ENCODE measurements around the gene MT1M. TPM values are rescaled to one million over a fixed set of nuclear protein-coding genes. Genes with fewer than 3 reads are reported as not detected.
A peak's percentile ranks its signal among the peaks of the same experiment; 100 is the strongest.

MT1M gene
- total RNA-seq, 1 donor from 2014 or later, result not detected

DNA sequence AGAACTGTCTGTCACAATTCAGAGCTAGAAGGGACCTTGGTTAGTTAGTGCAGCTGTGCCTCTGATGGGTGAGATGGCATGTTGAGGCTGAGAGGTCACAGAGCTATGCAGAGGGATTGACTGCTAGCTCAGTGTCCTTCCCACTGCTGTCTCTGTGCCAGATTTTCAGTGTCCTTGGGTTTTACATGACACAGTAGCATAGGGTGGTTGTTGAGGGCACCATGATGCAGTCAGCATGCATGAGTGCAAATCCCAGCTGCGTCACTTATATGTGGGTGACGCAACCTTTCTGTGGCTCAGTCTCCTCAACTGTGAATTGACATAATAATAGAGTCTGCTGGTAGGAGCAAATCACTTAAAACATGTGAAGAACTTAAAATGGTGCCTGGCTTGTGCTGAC is 8.7 kb downstream of the MT1M start:
- peaks cover 23% of the 10 kb centered on the region for H3K4me1 Mint-ChIP-seq
- CTCF ChIA-PET, result no interaction called here
- ATAC-seq (ENCODE audit: low read depth) (no peak), DNase-seq (no peak)
- H3K27ac Mint-ChIP-seq, result no peak overlapping the region
- H3K36me3 Mint-ChIP-seq (ENCODE audit: low read depth), result no peaks in the 10 kb centered on the region
- H3K27me3 Mint-ChIP-seq, result peaks cover 69% of the 10 kb centered on the region
- intact Hi-C loops (cut with micrococcal nuclease), result loop anchor here (5.0 kb wide), 1 partner anchor 41 kb away; the partner anchor contains the start of gene MT1X
- H3K4me3 Mint-ChIP-seq, result no peak overlapping the region
- TF ChIP-seq, protein P1, sequence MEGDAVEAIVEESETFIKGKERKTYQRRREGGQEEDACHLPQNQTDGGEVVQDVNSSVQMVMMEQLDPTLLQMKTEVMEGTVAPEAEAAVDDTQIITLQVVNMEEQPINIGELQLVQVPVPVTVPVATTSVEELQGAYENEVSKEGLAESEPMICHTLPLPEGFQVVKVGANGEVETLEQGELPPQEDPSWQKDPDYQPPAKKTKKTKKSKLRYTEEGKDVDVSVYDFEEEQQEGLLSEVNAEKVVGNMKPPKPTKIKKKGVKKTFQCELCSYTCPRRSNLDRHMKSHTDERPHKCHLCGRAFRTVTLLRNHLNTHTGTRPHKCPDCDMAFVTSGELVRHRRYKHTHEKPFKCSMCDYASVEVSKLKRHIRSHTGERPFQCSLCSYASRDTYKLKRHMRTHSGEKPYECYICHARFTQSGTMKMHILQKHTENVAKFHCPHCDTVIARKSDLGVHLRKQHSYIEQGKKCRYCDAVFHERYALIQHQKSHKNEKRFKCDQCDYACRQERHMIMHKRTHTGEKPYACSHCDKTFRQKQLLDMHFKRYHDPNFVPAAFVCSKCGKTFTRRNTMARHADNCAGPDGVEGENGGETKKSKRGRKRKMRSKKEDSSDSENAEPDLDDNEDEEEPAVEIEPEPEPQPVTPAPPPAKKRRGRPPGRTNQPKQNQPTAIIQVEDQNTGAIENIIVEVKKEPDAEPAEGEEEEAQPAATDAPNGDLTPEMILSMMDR (IDR thresholded peaks at IDR 0.05), result no peak
- POLR2A ChIA-PET, result interaction anchor here (2.4 kb wide), 1 partner anchor 11 kb away, joined by 5 read pairs; no protein-coding TSS in a partner anchor
- no peaks in the 10 kb centered on the region for H3K9me3 Mint-ChIP-seq

DNA sequence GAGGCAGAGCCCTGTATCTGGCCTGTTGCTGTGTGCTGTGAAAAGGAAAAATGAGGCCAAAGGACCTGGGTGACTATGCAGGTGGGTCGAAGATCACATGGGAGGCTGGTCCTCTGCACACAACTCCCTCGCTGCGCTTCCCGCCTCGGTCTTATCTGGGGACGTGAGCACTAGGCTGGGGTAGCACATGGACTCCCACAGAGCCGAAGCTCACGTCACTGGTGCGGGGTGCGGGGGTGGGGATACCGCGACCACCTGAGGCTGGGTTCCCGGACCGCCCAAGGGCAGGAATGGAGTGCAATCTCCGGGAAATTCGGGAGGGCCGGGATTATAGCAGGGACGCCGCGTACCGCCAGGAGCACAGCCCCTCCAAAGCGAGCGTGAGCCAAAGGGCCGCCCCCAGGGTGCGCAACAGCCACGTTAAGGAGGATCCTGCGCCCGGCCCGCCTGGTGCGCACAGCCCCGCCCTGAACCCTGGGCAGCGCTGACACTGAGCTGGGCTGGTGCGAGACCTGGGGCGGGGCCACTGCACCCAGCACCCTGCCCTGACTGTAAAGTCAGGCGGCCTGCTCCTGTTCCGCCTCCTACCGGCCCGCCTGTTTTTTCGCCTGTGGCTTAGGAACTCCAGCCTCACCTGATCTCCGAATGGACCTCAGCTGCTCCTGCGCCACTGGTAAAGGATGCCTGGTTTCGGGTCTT is 10.8 kb downstream of the MT1M start:
- no peaks in the 10 kb centered on the region for H3K36me3 Mint-ChIP-seq (ENCODE audit: low read depth)
- TF ChIP-seq, protein P1 (IDR thresholded peaks at IDR 0.05), result no peak
- peak; percentile 99 for ATAC-seq (ENCODE audit: low read depth)
- H3K27ac Mint-ChIP-seq, result no peak overlapping the region
- intact Hi-C loops (cut with micrococcal nuclease), result loop anchor here (1.0 to 5.0 kb wide), 5 partner anchors 13 to 129 kb away; partner anchors contain the start of genes MT1F, MT1X and MT2A
- H3K4me3 Mint-ChIP-seq, result peak overlapping the region; percentile 59
- peaks cover 64% of the 10 kb centered on the region for H3K27me3 Mint-ChIP-seq
- peaks cover 18% of the 10 kb centered on the region for H3K4me1 Mint-ChIP-seq
- POLR2A ChIA-PET, result interaction anchor here (0.9 to 1.0 kb wide), 2 partner anchors 14 to 18 kb away, joined by 3 to 4 read pairs; partner anchors contain the start of genes MT1E and MT1F
- H3K9me3 Mint-ChIP-seq, result no peaks in the 10 kb centered on the region
- CTCF ChIA-PET, result interaction anchor here (0.8 to 1.6 kb wide), 6 partner anchors 13 to 67 kb away, joined by 3 to 6 read pairs (median 3); no protein-coding TSS in a partner anchor
- peak; percentile 42 for DNase-seq

DNA sequence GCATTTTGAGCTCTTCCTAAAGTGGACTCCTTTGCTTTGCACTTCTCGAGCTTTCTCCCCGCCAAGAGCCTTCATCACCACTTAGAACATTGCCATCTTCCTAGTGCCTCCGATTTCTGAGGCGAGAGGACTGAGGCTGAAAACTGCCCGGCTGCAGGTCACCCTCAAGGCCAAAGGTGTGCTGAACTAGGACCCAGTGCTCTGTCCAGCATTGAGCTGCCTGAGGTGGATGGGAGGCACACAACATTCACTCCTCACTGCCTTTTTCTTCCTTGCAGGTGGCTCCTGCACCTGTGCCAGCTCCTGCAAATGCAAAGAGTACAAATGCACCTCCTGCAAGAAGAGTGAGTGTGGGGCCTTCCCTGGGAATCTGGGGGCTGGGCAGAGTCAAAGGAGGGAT is 11.4 kb downstream of the MT1M start:
- TF ChIP-seq, protein P1 (IDR thresholded peaks at IDR 0.05), result no peak
- POLR2A ChIA-PET, result interaction anchor here (1.0 kb wide), 1 partner anchor 14 kb away, joined by 4 read pairs; the partner anchor contains the start of gene MT1F
- Mint-ChIP-seq H3K27me3 (peaks cover 64% of the 10 kb centered on the region), H3K27ac (no peak overlapping the region), H3K9me3 (no peaks in the 10 kb centered on the region), H3K36me3 (ENCODE audit: low read depth) (no peaks in the 10 kb centered on the region), H3K4me3 (peak overlapping the region; percentile 46), H3K4me1 (peaks cover 18% of the 10 kb centered on the region)
- ATAC-seq (ENCODE audit: low read depth) (no peak), DNase-seq (no peak)
- intact Hi-C loops (cut with micrococcal nuclease), result loop anchor here (1.0 to 5.0 kb wide), 5 partner anchors 13 to 130 kb away; partner anchors contain the start of genes MT1F, MT1X and MT2A
- CTCF ChIA-PET, result interaction anchor here (0.8 to 1.6 kb wide), 6 partner anchors 13 to 67 kb away, joined by 3 to 6 read pairs (median 3); no protein-coding TSS in a partner anchor

DNA sequence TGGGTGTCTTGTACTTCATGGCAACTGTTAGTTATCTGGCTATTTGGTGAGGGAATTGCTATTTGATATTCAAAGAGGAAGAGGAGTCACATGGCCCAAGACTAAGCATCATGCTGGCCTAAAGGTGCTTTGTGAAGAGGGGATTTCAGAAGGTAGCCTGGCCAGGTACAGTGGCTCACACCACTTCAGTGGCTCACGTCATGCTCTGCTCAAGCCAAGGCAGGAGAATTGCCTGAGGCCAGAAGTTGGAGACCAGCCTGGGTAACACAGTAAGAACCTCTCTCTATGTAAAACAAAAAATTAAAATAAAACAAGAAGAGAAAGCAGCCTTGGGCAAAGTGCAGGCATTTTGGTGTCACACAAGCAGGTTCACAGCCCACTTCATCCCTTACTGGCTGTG is 12.9 kb downstream of the MT1M start:
- ChIA-PET POLR2A (no interaction called here), CTCF (no interaction called here)
- Mint-ChIP-seq H3K36me3 (ENCODE audit: low read depth) (no peaks in the 10 kb centered on the region), H3K4me1 (peaks cover 18% of the 10 kb centered on the region), H3K27me3 (peaks cover 55% of the 10 kb centered on the region), H3K27ac (no peak overlapping the region), H3K4me3 (no peak overlapping the region), H3K9me3 (no peaks in the 10 kb centered on the region)
- ATAC-seq (ENCODE audit: low read depth), result no peak
- no peak for DNase-seq
- intact Hi-C loops (cut with micrococcal nuclease), result no loop called here
- TF ChIP-seq, protein P1 (IDR thresholded peaks at IDR 0.05), result no peak

DNA sequence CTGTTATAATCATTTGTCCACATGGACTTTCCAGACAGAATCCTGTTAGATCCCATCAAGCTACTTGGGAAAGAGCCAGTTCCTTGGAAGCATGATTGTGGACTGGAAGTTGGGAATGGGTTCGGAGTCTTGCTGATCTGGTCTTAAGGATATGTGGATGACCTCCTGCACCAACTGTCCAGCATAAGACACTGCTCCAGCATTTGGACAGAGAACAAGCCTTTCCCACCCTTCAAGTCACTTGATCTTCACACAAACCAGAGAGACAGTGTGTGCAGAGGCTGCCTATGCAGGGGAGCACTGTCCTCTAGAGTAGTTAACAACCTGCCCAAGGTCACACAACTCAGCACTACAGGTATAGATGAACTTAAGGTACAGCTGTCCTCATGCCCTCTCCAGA is 13.4 kb downstream of the MT1M start:
- no peaks in the 10 kb centered on the region for H3K9me3 Mint-ChIP-seq
- no peaks in the 10 kb centered on the region for H3K36me3 Mint-ChIP-seq (ENCODE audit: low read depth)
- intact Hi-C loops (cut with micrococcal nuclease), result no loop called here
- TF ChIP-seq, protein P1 (IDR thresholded peaks at IDR 0.05), result no peak
- H3K4me1 Mint-ChIP-seq, result peaks cover 18% of the 10 kb centered on the region
- POLR2A ChIA-PET, result no interaction called here
- peaks cover 50% of the 10 kb centered on the region for H3K27me3 Mint-ChIP-seq
- ATAC-seq (ENCODE audit: low read depth) (no peak), DNase-seq (no peak)
- CTCF ChIA-PET, result no interaction called here
- no peak overlapping the region for H3K27ac Mint-ChIP-seq
- no peak overlapping the region for H3K4me3 Mint-ChIP-seq

Measured in activated B cell treated with CpG ODN at 0.5 μM for 24 hours (primary cell).